GM10248 (cell line): ENCODE results near the gene POSTN.
"Not testable (repeated sequence)": the region's sequence is repeated elsewhere in the genome, so short reads cannot be mapped to it uniquely, and the experiment has no call there.

Source experiments
- CTCF ChIA-PET: fragments of 300-600 bp; sonication (Branson Sonifier 250); formaldehyde crosslinking; extraction: SDS; loops from one replicate; lab custom pipeline; 2021; ENCODE audit warnings: antibody characterized with exemption; lab: Yijun Ruan, JAX
- POLR2A ChIA-PET: fragments of 350-650 bp; sonication (Branson Sonifier 250); formaldehyde crosslinking; extraction: SDS; loops from one replicate; lab custom pipeline; 2020; ENCODE audit warnings: antibody characterized with exemption; lab: Yijun Ruan, JAX
- DNase-seq: peaks from one replicate; pipeline ENCODE4 v3.0.0; 2012; ENCODE audit errors: extremely low spot score
- TF ChIP-seq, protein P1 (sequence below): IDR thresholded peaks from 2 replicates; pipeline ENCODE4 v1.5.1; 2012; ENCODE audit warnings: mild to moderate bottlenecking, low read depth; ENCODE audit errors: extremely low read depth, missing control alignments, control extremely low read depth

POSTN gene

GRCh38 chr13:37601648-37602440 is 3.3 kb upstream of the POSTN start:
- TF ChIP-seq, protein P1, sequence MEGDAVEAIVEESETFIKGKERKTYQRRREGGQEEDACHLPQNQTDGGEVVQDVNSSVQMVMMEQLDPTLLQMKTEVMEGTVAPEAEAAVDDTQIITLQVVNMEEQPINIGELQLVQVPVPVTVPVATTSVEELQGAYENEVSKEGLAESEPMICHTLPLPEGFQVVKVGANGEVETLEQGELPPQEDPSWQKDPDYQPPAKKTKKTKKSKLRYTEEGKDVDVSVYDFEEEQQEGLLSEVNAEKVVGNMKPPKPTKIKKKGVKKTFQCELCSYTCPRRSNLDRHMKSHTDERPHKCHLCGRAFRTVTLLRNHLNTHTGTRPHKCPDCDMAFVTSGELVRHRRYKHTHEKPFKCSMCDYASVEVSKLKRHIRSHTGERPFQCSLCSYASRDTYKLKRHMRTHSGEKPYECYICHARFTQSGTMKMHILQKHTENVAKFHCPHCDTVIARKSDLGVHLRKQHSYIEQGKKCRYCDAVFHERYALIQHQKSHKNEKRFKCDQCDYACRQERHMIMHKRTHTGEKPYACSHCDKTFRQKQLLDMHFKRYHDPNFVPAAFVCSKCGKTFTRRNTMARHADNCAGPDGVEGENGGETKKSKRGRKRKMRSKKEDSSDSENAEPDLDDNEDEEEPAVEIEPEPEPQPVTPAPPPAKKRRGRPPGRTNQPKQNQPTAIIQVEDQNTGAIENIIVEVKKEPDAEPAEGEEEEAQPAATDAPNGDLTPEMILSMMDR = no peak
- CTCF ChIA-PET = no interaction called here

DNA sequence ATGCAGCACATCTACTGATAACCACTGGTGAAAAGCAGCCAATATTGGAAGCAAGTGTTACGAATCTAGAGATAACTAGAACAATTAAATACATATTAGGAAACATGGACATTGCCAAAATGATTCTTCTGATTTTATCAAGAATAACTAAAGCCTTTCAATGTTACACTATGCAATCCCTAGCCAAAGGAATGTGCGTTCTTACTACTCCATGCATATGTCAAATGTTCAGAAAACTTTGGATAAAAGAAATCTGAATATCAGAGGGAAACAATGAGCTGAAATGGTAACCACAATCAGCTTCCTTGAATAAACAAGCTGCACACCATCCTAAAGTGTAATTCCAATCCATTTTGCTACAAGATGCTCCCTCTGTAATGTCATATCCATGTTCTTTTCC is 951 bp upstream of the POSTN start:
- DNase-seq = no peak
- ChIA-PET POLR2A (no interaction called here), CTCF (interaction anchor here (1.2 kb wide), 1 partner anchor 1252 kb away, joined by 3 read pairs; no protein-coding TSS in a partner anchor)
- TF ChIP-seq, protein P1 = no peak

More at GRCh38 chr13:37601648-37602440, 3.3 kb upstream of the POSTN start:
- DNase-seq = no peak
- POLR2A ChIA-PET = no interaction called here

- CTCF ChIA-PET = no interaction called here
- POLR2A ChIA-PET = no interaction called here
- no peak for DNase-seq
- TF ChIP-seq, protein P1 = no peak
Measured at GRCh38 chr13:37597477-37598025, 1.0 kb downstream of the POSTN start.

DNA sequence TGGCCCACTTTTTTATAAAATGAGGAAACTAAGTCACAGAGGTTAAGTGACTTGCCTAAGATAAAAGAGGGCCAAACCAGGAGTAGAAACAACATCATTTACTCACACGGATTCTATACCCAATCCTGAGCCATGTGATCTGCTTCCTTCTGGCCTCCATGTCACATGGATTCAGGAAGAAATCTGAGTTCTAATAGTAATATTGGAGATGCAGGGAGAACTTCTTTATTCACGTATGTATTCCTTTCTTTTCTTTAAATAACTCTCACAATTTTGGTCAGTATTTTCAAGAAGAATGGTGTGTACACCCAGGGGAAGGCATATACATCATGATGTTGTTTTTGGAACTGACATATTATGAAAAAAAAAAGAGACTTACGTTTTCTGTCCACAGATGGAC is 1.8 kb downstream of the POSTN start:
- ChIA-PET CTCF (no interaction called here), POLR2A (no interaction called here)
- DNase-seq = no peak
- TF ChIP-seq, protein P1 = no peak

DNA sequence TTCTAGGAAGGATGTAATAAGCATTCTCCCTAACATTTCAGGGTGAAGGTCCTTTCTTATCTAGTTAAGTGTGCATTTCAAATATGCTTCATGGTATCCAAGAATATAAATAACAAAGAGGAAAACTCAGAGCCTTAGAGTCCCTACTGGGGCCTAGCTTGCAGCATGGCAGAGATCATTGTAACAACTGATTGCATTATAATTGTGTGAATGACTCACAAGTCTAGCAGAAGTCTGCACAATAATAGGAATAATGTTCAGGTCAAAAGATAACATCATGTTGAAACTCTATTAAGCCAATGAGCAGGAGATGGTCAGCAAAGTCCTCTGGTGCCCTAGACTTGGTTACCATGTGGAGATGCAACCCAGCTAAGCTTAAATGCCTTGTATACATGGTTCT is 3.4 kb downstream of the POSTN start:
- DNase-seq = no peak
- POLR2A ChIA-PET = no interaction called here
- TF ChIP-seq, protein P1 = no peak
- CTCF ChIA-PET = no interaction called here

DNA sequence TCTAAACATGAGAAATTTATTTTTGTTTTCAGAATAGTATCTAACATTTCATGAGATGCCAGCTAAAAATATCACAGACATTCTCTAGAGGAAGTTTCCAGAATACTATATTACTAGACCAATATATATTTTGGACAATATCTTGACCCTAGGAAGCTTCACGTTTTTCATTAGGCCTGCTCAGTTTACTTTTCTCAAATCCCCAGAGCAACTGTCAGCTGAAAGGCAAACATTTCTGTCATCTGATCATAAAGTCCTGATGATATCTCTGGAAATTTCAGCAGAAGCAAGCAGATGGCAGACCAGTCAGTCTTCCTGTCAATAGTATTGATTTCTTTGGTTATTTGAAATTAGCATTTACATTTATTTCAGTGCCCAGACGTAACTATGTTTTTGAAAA is 4.0 kb downstream of the POSTN start:
- ChIA-PET CTCF (interaction anchor here (1.0 kb wide), 1 partner anchor 17 kb away, joined by 3 read pairs; no protein-coding TSS in a partner anchor), POLR2A (no interaction called here)
- TF ChIP-seq, protein P1 = no peak
- no peak for DNase-seq

- DNase-seq, POLR2A ChIA-PET, CTCF ChIA-PET: not testable (repeated sequence)
Measured at GRCh38 chr13:37589381-37589780, 9.2 kb downstream of the POSTN start.
